Smooth muscle cell of the brain vasculature (primary cell): ENCODE measurements around the gene METTL15.
A peak's percentile ranks its signal among the peaks of the same experiment; 100 is the strongest.
"Not testable (repeated sequence)": the region's sequence is repeated elsewhere in the genome, so short reads cannot be mapped to it uniquely, and the experiment has no call there.

Experiments
- DNase-seq: peaks from one replicate; pipeline ENCODE4 v3.0.0-alpha.2; 2012; ENCODE audit warnings: low read depth, low spot score

METTL15 gene, protein sequence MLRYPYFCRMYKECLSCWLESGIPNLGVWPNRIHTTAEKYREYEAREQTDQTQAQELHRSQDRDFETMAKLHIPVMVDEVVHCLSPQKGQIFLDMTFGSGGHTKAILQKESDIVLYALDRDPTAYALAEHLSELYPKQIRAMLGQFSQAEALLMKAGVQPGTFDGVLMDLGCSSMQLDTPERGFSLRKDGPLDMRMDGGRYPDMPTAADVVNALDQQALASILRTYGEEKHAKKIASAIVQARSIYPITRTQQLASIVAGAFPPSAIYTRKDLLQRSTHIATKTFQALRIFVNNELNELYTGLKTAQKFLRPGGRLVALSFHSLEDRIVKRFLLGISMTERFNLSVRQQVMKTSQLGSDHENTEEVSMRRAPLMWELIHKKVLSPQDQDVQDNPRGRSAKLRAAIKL

DNA sequence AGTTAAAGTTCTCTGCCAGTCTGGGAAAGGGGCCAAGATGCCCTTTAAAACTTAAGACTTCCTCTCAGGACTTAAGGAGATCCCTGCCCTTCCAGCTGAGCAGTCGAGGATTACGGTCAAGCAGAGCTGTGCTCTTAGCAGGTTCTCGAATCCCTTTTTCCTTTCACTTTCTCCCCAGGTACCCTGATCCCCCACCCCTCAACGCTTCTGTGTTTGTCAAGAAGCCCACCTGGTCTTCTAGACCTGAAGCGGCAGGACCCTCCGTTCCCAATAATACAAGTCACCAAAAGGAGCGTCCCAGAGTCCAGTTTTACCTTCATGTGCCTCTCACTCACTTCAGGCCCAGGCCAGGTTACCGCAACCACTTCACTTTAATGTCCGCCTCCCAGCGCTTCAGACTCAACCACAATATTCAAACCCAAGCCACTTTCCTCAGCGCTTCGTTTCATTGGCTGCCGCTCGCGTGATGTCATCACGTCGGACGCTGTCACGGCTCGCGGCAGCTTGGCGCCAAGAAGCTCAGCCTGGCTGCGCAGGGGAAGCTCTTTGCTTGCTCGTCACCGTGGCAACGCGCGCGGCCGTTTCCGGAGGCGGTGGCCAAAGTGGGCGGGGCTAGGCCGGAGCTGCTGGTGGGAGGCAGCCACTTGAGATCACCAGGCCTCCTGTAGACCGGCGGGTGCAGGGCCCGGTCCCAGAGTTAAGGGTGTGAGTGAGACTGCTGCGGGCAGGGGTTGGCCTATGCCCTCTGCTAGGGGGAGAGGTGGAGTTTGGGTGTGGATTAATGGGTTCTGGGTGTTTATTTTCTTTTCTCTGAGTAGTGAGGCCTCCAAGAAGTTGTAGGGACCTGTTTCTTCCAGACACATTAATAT is at the start of gene METTL15, which contains the start of gene KIF18A:
TSS of gene METTL15 (plus strand) at position 639 of the 869 bp plus-strand sequence. CDS start 4,947 bp downstream, outside the sequence.
TSS of gene KIF18A (minus strand) at position 407 of the 869 bp plus-strand sequence. CDS start 10,209 bp downstream, outside the sequence.
- DNase-seq = peak; percentile 98

DNA sequence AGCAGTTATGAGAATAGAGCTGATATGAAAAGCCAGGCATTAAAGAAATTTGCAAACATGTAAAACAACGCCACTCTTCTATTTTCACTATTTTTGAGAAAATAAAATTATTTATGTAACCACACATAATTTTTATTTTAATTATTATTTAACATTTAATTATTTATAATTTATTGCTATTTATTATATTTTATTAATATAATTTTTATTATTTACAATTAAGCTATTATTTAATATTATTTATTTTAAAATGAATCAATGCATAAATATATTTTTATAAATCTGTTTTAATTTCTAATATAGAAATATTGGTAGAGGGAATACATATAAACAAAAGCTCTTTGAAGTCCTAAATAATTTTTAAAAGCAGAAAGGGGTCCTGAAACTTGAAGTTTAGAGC is 36.9 kb upstream of the METTL15 start:
- DNase-seq = no peak

DNA sequence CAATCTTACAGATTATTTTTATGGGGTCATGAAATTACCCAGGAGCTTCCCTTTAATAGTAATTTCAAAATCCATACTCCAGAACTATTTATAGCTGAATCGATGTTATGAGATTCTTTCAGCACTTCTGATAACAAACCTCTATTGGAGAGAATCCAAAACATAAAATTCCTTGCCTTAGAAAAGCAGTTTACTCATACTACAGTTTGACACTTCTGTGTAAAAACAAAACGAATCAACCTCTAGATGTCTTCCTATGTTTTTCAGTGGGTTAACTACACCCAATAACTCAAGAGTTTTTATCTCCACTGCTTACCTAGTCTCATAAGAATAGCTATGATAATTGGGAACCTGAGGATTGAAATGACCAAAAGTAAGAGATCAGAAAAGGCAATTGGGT is 35.9 kb upstream of the METTL15 start:
- no peak for DNase-seq

DNA sequence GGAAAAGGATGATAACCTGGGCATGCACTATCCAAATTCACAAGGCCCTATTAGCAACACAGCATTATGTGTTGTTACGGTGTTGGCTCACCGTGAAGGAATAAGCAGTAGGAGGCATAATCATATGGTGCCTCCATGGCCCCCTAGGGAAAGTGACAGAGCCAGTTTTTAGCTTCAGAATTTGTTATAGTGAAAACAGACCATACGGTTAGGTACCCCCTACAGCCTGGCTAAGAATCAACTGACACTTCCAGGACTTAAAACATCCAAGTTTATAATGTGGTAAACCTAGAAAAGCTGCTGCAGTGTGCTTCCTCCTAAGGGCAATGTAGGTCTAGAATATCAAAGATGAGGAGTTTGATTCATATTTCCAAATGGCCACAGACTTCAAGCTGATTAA is 30.7 kb upstream of the METTL15 start:
- no peak for DNase-seq

DNA sequence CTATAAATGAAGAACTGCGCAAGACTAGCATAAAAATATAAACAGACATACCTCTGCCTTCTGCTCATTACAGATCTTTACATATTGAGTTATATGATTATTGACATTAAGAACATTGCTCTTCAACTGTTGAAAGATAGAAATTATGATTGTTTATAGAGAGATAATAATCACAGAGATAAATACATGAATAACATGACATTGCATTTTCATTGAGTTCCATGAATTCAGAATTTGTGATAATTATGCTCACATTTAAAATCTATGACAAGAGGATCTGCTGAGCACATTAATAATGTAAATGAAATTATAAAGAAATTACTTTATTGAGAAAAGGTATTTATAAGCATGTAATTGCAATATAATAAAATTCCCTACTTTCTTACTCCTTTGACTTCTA is 25.1 kb upstream of the METTL15 start:
- no peak for DNase-seq

DNA sequence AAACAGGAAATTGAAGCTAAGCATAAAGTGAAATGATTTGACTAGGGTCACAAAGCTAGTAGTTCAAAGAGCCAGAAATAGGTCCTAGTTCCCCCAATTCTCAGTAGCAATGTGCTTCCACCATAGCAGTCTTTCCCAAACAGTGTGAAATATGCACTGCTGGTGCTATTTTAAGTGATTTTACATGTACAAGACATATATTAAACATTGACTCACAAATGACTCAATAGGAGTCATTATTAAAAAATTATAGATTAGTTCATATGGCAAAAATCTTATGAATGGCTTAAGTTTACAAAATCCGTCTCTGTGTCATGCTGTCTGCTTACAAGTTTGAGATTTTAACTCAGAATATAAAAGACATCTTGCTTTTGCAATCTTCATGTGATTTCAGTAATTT is 21.6 kb upstream of the METTL15 start:
- no peak for DNase-seq

DNA sequence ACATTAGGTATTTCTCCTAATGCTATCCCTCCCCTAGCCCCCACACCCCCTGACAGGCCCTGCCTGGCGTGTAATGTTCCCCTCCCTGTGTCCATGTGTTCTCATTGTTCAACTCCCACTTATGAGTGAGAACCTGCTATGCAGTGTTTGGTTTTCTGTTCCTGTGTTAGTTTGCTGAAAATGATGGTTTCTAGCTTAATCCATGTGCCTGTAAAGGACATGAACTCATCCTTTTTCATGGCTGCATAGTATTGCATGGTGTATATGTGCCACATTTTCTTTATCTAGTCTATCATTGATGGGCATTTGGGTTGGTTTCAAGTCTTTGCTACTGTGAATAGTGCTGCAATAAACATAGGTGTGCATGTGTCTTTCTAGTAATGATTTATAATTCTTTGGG is 21.0 kb upstream of the METTL15 start:
- not testable (repeated sequence) for DNase-seq

DNA sequence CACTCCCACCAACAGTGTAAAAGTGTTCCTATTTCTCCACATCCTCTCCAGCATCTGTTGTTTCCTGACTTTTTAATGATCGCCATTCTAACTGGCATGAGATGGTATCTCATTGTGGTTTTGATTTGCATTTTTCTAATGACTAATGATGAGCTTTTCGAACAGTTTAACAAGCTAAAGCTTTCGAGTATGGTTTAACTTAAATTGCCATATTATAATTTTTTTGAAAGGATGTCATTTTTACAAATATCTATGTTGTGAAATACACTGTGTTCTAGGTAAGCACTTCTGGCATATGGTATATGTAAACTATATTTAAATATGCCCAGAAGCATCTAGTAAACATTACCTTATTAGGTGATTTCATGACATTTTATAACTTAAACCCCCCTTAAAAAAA is 20.5 kb upstream of the METTL15 start:
- DNase-seq = not testable (repeated sequence)

DNA sequence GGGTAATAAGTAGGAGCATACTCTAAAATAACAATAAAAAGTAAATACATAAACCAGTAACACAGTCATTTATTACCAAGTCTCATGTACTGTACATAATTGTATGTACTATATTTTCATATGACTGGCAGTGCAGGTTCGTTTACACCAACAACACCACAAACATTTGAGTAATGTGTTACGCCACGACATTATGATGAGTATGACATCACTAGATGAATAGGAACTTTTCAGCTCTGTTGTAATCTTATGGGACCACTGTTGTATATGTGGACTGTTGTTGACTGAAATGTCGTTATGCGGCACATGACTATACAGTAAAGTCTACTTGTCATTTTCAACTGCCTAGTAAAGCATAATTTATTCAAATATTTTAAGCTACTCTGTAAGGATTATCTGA is 18.8 kb upstream of the METTL15 start:
- DNase-seq = no peak

DNA sequence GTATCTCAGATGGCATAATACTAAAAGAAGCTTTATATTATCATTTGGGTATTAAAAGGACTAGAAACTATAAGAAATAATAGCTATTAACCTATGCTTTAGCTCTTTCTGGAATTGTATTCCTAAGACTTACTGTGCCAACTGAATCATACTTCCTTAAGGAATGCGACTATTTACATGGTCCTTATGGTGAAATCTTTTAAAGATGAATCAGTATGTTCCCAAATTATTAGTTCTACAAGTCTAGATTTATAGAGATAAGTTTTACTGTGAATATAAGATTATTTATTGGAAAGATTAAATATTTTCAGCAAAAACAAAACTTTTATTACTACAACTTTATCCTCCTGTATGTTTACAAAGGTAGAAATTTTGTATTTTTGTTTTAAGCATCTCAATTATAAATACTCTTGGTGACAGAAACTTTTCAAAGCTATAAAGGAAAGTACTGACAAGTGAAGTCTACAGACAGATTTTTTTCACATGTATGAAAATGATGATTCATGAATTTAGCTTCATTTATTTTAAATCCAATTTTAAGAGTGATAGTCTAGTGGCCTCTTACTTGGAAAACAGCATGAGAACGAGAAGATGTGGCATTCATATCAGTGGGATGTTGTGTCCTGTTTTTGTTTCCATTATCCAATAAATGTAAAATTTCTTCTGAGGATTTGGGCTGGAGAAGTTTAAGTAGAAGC is 18.0 kb upstream of the METTL15 start:
- no peak for DNase-seq

DNA sequence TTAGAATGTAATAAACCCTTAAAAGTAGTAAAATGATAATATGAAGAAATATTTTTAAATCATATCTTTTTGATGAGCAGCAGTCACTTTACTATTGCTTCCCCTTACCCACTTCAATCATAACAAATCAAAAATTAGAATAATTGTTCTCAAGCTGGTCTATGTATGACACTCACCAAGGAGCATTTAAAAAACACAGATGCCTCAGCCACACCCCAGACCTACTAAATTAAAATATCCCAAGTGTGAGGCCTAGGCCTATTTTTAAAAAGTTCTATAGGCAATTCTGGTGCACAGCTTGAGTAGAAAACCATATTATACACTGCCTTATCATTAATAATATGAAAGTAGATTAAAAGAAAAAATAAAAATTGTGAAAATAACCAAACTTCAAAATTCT is 15.4 kb upstream of the METTL15 start:
- DNase-seq = no peak

DNA sequence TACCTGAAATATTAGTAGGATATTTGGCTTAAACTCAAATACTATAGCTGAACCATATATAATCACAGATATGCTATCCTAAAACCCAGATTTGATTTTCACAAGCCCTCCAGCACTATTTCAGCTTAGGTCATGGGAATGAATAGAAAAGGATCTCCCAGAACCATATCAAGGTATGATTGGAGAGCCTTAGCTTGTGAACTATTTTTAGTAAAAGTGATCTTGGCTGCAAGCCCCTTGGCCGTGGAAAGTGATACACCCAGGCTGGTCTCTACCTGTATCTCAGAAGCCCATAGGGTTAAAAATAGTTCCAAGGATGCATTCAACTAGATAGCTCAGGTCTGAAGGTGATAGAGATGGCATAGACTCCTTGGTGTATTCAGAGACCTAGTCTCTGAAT is 9.9 kb upstream of the METTL15 start:
- DNase-seq = no peak

DNA sequence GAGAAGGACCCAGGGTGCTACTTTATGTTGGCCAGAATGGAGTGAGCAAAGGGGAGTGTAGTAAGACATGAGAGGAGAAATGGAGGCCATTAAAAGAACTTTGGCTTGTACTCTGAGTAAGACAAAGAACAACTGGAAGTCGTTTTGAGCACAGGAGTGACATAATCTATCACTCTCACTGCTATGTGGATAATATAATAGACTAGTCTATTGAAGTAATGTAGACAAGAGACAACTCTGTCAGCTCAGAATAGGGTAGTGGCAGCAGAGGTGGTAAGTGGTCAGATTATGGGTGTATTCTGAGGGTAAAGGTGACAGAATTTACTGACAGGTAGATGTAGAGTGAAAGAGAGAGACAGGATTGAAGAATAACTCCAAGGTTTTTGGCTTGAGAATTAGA is 8.5 kb upstream of the METTL15 start:
- DNase-seq = no peak

DNA sequence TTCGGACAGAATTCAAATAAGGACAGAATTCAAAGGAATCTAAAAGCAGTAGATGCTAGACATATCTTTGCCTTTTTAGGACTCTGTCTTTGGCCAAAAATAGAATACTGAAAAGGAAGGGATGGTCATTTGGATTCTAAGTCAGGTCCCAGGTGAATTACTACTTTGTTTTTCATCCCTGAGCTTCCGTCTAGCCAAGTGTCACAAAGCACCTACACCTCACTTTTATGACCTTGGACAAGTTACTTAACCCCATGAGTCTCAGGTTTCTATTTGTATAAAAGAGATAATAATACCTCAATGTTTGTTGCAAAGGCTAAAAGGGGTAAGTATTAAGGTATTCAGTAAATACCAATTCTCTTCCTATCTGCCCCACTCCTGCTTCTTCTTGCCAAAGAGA is 7.5 kb upstream of the METTL15 start:
- DNase-seq = no peak

DNA sequence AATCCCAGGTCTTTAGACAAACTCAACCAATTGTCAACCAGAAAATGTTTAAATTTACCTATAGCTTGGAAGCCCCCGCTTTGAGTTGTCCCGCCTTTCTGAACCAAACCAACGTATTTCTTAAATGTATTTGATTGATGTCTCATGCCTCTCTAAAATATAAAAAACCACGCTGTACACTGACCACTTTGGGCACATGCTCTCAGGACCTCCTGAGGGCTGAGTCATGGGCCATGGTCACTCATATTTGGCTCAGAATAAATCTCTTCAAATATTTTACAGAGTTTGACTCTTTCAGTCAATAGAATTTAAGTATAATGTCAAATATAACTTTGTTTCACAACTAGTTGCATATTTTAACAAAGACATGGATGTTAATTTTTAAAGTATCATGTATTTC is 5.9 kb upstream of the METTL15 start:
- not testable (repeated sequence) for DNase-seq

DNA sequence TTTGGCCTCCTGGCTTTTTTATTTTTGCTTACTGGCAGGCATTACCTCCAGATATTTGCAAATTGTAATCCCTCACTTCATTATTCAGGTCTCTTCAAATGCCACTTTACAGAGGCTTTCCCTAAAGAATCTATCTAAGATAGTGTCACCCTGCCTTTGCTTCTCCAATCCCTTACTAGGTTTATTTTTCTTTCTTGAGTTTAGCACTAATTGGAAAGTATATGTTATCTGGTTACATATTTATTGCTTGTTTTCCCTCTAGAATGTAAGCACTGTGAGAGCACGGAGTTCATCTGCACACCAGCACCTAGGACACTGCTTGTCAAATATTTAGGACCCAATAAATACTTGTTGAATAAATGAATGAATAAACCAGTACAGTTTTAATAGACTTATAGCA is 3.8 kb upstream of the METTL15 start:
- DNase-seq = no peak

DNA sequence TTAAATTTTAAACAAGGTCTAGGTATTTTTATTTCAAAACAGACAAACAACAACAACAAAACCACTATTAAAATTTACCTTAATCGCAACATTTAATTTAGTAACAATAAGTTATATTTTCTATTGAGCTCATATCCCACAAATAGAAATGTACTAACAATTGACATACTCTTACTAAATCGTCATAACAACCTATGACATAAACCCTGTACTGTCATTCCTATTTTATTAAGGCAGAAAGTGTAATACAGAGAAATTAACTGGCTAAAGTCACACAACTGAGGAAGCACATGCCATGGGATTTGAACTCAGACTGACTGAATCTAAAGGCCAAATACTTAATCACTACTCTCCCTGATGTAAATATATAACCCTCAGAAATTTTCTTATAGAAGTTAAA is 3.2 kb upstream of the METTL15 start:
- no peak for DNase-seq

DNA sequence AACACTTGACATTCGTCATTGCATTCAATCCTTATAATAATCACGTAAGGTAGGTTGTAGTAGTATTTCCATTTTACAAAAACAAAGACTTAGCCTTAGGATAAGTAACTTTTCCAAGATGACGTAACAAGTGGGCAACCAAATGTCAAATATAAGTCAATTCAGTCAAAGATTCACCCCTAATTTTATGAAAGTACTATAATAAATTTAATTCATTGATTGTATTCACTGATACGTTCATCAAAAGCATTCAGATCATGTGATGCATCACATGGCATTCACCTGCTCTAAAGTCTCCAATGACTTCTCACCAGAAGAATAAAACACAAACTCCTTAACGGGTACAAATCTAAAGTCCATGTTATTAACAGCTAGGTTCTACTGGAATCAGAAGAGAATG is 2.3 kb upstream of the METTL15 start:
- DNase-seq = no peak

DNA sequence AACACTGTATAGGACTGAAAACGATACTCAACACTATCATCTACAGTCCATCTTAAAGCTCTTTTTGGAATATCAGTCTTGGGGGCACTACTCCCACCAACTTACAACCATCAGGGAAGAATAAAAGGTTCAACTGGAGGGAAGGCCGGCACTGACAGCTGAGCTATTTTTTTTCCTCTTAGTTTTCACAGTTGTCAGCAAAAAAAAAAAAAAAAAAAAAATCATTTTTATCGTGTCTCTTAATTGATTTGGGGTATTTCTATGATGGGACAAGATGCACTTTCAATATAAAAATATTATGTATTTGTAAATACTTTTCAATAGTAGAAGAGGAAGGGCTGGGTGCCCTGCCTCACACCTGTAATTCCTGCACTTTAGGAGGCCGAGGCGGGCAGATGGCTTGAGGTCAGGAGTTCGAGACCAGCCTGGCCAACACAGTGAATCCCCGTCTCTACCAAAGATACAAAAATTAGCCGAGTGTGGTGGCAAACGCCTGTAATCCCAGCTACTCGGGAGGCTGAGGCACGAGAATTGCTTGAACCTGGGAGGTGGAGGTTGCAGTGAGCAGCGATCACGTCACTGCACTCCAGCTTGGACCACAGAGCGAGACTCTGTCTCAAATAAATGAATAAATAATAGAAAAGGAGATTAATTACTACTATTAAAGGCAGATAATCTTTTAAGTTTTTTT is 1.7 kb upstream of the METTL15 start:
- DNase-seq = no peak

DNA sequence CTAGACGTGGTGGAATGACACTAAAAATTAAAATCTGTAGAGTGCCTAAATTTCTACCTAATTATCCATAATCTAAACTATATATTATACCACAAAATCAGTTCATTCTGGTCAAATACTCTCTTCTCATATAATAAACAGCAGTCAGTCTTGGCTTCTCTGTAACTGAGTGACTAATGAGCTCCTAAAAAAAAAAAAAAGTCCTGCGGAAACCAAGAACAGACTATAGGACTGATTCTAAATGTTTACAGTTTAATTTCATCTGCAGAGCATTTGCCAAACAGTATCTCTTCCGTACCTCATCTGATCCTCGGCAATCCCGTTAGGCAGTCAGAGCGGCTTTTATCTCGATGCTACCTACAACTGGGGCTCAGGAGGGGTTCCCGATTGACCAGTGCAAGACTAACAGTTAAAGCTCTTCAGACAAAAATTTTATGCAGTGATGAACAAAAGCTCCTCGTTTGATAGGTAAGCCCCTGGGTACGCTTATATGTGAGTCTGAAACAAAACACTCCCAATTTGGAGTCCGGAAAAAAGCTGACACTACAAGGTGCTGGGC is 918 bp upstream of the METTL15 start:
- DNase-seq = no peak

DNA sequence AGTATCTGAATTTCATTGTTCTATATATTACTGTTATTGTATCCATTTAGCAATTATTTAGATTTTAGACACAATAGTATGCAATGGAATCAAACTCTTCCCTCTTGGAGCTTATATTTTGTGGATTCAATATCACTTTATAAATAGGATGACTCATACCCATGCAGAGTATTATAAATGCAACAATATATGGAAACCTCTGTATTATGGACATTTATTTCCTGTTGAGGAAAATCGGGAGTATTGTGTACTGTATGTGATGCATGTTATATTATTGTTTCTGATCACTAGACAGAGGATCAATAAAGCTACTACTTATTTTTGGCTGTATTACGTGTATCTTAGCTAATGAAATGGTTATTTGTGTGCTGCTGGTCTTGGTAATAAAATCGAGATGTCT is 770 bp downstream of the METTL15 start:
- no peak for DNase-seq
